Measurements from ENCODE around the gene NMRAL1.
A peak's percentile ranks its signal among the peaks of the same experiment; 100 is the strongest.

The NMRAL1 gene

DNA sequence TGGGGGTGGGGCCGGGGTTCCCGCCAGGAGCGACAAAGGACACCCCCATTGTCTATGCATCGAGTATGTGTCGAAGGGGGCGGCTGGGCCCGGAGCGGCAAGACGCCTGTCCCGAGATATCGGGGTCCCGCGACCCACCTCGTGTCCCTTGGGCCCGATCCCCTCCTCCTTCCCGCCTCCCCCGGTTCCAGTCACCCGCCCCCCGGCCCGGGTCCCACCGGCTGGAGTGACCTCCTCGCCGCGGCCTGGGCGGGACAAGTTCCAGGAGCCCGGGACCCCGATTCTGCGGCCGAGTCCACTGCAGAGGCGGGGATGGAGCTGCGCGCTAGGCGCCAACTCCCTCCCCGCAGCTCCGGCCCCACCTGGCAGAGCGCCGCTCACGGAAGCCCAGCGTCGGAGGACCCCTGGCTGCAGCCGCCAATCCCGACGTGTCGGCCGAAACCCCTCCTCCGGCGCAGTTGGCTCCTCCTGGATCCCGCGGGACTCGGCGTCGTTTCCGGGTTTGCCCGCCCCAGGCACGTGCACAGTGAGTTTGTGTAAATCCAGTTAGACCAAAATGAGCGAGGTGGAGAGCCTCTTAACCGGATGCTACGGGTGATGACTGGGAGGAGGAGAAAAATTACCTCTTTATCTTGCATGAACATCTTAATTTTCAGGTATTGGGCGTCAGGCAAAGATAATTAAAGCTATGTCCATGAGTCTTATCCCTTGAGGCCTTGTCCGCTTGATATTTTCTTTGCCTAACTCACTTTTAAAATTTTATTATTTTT, at the start of gene NMRAL1:
Gene NMRAL1 (minus strand): TSS at position 434 of the 770 bp plus-strand sequence. CDS start 493 bp downstream, outside the sequence.
- DNase-seq, result peak; percentile 82

DNA sequence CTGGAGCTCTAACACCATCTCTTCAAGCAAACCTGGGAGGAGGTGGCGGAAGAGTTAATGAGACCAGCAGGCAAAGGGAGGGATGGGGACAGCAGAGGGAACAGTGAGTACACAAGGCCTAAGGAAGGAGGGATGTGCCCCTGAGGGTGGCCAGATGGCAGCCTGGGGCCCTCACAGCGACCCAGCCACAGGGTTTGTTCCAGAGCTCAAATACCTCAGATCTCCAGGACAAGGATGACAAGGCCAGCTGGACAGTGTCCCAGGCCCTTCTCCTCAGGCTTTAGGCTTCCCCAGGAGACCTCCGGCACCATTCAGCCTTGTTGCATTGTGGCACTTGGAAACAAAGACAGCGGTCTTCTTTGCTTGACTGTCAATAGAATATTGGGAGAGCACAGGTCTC, 49.3 kb upstream of the NMRAL1 start:
- no peak for DNase-seq

DNA sequence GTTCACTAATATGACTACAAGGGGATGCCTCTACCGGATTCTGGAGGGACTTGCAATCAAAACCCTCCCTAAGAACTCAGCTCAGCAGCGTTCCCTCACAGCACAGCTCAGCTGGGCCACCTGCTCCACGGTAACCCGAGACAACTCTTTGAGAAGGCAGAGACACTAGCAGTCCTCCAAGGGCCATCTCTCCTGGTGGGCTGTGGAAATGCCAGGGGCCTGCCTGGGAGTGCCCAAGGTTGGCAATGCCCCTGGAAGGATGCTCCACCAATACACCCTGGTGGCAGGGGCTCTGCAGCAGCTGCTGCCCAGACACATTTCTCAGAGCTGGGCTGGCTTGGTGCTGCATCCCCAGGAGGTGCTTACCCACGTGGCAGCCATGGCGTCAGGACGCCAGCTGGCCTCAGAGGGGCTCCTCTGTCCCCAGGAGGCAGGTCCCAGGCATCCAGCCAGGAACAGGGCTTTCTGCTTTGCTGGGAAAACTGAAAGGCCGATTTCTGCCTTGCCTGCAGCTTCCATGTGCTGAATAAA, 47.7 kb upstream of the NMRAL1 start:
- DNase-seq, result no peak

DNA sequence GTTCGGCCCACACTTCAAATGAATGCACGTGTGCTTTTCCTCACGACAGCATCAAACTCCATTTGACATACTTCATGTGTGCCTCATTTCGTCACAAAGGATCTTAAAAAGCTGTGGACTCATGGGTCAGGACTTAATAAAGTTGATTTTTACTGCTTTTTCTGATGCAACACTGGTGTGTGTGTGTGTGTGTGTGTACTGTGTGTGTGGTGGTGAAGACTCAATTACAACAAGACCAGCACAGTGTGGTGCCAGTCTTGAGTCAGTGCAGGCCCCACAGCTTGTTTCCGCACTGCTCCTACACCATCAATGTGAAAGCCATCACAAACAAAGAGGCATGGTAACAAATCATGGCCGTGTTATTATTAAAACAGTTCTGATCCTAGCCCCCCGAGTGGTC, 46.5 kb upstream of the NMRAL1 start:
- DNase-seq, result no peak

DNA sequence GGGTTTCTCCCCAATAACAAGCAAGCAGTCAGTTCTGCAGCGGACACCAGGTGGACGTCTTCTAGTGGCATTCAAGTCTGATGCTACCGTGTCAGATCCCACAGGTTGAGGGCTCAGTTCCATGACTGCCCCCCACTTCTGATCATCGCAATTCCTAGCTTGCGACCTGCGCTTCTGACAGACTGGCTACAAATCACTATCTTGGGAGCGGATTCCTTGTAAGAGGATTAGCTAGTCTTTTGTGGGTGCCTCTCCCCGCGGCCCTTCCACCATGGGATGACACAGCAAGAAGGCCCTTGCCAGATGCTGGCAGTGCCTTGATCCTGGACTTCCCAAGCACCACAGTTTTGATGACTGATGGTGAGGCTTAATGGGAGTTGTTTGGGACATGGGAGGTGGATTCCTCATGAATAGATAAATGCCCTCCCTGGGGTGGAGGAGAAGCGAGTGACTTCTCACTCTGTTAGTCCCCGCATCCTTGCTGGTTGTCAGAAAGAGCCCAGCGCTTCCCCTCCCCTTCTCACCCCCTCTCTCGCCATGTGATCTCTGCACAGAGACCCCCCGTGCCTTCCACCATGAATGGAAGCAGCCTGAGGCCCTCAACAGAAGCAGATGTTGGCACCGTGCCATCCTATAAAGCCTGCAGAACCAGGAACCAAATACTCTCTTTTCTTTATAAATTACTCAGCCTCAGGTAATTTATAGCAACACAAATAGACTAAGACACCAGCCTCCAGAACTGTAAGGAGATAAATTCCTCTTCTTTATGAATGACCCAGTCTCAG, 45.0 kb upstream of the NMRAL1 start:
- no peak for DNase-seq

DNA sequence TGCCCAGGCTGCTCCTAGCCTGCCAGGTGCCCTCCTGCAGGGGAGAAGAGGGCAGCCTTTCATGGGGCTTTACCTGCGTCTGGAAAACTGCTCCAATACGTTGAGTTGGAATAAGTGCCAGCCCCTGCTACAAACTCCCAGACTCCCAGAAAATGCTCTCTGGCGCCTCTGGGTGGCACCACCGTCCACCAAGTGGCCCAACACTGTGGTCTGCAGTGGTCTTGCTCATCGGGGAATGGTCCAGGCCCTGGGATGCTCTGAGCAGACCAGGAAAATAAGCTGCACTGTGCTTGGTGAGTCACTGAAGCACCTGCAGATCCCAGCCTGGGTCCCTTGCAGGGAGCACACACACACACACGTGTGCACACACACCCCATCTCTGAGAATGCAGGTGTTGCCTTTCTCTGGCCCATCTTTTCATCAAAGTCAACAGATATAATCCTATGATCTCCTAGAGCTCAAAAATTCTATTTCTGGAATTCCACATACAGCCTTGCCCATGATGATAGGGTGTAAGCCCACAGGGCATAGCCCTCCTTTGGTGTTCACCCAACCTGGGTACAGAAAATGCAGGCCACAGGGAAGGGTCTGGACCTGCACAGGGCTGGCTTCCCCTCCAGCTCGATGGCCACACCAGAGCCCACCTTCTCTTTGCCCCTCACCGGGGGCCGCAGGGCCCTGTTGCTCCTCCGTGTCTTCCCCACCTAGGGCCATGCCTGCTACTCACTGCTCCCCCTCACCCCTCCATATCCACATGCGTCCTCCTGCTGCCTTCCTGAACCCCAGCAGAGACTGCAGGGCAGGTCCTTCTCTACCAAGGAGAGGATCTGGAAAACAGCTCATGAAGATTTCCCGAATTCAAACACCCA, 43.6 kb upstream of the NMRAL1 start:
- no peak for DNase-seq

DNA sequence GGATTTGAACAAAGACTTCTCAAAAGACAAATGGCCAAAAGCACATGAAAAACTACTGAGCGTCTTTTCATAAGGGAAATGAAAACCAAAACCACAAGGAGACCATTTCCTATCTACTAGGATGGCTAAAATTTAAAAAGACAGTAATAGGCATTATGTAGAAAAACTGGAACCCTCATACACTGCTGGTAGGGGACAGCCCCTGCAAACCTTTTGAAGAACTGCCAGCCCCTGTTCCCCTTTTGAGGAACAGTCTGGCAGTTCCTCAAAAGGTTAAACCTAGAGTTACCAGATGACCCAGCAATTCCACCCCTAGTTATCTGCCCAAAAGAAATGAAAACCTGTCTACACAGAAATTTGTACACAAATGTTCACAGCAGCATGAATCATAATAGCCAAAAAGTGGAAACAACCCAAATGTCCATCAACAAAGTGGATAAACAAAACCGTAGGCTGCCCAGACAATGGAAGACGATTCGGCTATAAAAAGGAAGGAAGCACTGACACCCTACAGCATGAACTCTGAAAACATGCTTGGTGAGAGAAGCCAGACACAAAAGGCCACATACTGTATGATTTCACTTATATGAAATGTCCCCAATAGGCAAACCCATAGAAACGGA, 41.3 kb upstream of the NMRAL1 start:
- DNase-seq, result no peak

DNA sequence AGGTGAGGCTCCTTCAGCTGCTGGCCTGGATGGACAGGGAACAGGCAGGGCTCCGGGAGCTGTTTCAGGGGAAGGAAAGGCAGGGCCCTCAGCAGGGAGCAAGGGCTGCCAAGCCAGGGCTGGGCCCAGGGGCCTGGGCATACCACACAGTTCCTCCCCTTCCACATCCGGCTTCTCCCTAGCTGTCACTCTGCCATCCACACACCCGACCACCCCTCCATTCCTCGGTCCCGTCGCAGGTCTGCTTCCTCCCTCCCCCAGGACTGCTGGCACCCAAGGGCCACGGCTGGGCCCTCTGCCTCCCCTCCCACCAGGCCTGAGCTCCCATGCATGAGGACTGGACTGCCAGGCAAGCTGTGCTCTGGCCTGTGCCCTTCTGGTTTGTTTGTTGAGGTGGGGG, 40.2 kb upstream of the NMRAL1 start:
- no peak for DNase-seq

DNA sequence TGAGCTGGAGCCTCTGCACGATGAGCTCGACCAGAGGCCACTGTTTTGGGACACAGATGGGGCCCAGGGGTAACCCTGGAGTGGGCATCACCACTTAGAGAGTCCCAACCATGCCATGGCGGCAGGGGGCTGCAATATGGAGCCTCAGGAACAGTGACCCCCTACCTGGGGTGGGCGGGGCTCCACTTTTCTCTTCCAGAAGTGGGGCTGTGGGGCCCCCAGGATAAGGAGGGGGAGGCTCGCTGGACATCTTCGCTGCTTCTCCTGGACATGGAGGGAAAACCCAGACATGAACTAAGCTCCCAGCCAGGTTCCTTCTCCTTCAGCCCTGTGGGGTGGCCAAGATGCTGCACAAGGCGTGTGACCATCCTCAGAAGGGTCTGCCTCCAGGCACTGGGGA, 39.5 kb upstream of the NMRAL1 start:
- DNase-seq, result no peak

DNA sequence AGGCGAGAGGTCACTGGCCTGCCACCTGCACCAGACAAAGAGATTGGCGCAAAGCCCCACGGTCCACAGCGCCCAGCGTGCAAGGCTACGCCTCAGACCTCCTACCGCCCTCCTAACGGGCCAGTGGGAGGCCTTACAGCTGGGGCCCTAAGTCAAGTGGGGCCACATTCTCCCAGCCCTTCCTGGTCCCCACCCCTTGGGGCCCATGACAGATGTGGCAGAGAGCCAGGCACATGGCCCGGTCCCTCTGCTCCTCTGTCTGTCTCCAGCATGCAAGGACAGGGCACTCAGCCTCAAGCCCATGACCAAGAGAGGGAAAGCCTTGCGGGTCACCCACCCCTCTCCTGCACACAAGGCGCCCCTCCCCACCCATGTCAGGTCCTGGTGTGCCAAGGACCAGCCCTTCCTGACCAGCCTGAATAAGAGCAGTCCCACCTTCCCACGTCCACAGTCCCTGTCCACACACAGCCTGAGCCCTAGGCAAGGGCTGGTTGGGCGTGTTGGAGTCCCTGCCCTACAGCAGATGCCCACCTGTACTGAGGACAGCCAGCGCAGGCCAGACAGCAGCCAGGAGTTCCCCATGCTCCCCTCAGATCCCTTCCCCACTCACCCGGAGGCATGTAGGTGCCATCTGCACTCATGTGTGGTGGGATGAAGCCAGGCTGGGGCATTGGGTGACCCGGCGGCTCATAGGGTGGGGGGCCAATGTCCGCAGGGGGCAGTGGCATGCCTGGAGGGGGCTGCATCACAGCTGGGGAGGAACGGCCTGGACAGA, 38.8 kb upstream of the NMRAL1 start:
- DNase-seq, result no peak

DNA sequence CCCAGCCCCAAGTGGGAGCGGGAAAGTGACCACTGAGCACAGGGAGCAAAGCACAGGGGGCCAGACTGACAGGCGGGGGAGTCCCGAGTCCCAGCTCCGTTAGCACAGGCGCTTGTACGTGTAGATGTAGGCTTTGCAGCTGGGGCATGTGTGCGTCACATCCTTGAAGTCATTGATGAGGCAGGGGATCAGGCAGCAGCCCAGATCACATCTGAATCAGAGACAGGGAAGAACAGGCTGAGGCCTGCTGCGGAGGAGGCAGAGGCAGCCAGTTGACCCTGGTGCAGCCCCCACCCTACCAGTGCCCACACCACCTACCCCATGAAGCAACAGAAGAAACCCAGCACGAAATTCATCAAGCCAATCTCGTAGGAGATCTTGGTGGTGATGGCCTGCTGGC, 38.0 kb upstream of the NMRAL1 start:
- DNase-seq, result no peak

DNA sequence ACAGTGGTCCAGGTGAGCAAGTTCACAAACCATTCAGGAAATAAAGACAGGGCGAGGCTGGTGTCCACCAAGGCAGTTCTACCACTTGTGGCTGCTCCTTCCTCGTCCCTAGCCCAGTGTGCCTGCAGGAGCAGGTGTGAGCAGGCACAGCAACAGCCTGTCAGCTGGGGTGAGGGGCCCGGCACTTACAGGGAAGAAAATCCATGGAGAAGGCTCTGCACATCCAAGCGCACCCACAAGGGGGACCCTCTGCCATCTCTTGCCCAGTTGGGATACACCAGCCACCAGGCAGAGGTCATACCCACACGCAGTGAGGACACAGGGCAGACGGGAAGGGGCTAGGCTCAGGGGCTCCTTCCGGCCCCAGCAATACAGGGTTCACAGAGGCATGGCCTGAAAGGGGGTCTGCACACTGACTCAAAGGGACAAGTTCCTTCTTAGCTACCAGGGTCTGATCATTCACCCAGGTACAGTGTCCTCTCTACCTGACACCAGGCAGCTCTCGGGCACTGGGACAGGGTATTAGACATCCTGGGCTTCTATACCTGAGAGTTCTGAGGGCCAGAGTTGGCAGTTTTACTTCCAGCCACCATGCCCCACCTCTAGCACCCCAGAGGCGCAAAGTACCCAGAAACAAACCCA, 37.1 kb upstream of the NMRAL1 start:
- no peak for DNase-seq

DNA sequence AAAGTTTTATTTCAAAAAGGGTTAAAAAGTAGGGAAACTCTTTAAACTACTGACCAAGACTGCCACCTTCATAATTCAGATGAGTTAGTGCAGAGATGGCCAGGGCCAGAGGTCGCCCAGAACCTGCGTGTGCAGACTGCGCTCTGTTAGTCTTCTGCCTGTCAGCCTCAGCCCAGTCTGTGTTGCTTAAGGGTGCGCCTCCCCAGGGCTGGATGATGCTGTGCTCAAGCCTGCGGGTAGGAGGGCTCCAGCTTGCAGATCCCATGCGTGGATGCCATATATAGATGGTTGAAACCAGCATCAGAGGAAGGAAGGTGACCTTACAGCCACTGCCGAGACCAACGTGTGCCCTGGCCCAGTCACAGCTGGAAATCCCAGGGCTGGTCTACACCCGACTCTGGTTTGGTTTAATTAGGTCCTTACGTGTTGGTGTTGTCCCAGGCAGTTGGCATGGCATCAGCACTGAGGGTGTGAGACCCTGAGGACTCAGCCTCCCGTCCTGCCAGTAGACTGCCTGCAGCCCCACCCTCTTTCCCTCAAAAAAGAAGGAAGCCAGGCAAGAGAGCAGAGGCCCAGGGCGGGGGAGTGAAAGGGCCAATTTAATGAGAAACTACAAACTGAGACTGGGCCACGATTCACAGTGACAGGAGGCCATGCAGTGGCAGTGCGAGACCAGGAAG, 36.5 kb upstream of the NMRAL1 start:
- no peak for DNase-seq

DNA sequence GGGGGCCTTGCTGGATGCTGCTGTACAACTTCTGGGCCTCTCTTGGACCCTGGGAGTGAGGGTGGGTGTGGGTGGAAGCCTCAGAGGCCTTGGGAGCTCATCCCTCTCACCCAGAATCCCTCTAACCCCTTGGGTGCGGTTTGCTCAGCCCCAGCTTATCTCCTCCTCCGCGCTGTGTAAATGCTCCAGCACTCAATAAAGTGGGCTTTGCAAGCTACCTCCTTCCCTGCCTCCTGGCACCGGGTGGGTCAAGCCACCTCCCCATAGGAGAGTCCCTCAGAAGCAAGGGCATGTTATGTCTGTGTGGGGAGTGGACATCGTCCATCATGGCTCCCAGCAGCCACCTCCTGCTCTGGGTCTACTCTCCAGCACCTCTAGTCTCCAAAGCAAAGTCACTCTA, 35.7 kb upstream of the NMRAL1 start:
- no peak for DNase-seq

DNA sequence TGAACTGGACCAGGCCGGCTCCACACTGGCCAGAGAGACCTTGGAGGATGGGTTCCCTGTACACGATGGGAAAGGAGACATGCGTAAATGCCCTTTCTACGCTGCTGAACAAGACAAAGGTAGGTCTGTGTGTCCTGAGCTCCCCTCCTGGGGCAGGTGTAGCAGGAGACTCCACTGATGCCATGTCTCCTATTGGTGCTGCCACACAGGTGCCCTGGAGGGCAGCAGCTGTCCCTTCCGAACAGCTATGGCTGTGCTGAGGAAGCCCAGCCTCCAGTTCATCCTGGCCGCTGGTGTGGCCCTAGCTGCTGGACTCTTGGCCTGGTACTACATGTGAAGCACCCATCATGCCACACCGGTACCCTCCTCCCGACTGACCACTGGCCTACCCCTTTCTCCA, 35.0 kb upstream of the NMRAL1 start:
- DNase-seq, result no peak

DNA sequence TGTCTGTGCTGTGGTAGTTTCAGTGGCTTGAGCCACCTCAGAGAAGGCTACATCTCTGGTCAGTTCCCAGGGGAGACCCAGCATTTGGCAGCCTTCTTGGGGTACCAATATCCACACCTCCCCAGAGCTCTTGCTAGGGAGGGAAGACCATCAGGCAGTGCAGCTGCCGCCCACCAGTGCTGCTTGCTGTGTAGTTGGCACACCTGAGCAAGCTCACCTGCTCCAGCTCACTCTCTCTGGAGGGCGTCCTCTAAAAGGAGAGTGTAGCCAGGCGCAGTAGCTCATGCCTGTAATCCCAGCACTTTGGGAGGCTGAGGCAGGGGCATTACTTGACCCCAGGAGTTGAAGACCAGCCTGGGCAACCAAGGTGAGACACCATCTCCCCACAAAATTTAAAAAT, 34.4 kb upstream of the NMRAL1 start:
- no peak for DNase-seq

DNA sequence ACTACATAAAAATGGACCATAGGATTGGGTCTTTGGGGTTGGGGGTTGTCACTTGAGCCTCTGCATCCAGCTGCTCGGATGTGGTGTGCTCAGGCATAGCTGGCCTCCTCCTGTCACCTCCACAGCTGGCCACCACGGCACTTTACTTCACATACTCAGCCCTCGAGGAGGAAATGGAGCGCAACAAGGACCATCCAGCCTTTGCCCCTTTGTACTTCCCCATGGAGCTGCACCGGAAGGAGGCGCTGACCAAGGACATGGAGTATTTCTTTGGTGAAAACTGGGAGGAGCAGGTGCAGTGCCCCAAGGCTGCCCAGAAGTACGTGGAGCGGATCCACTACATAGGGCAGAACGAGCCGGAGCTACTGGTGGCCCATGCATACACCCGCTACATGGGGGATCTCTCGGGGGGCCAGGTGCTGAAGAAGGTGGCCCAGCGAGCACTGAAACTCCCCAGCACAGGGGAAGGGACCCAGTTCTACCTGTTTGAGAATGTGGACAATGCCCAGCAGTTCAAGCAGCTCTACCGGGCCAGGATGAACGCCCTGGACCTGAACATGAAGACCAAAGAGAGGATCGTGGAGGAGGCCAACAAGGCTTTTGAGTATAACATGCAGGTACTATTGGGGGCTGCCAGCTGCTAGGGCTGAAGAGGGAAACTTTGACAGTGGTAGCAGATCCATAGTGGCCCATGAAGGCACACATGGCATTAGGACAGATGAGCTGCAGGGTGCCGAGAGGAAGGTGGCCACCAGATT, 33.3 kb upstream of the NMRAL1 start:
- no peak for DNase-seq

DNA sequence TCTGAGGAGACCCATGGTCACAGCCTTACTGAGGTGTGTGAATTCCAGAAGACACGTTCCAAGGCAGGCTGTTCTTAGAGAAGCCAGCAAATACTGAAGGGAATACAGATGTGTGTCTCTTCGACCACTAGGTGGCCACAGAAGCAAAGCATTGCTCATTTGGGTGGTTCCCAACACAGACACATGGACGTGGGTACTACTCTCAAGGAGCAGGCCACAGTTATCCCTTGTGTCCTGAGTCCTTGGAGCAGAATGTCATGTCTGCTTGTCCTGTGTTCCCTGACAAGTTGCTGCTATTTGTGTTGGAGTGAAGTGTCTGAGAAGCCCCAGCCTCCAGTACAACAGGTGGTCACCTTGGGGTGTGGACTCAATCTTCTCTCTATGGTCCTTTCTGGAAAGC, 32.0 kb upstream of the NMRAL1 start:
- peak; percentile 53 for DNase-seq

DNA sequence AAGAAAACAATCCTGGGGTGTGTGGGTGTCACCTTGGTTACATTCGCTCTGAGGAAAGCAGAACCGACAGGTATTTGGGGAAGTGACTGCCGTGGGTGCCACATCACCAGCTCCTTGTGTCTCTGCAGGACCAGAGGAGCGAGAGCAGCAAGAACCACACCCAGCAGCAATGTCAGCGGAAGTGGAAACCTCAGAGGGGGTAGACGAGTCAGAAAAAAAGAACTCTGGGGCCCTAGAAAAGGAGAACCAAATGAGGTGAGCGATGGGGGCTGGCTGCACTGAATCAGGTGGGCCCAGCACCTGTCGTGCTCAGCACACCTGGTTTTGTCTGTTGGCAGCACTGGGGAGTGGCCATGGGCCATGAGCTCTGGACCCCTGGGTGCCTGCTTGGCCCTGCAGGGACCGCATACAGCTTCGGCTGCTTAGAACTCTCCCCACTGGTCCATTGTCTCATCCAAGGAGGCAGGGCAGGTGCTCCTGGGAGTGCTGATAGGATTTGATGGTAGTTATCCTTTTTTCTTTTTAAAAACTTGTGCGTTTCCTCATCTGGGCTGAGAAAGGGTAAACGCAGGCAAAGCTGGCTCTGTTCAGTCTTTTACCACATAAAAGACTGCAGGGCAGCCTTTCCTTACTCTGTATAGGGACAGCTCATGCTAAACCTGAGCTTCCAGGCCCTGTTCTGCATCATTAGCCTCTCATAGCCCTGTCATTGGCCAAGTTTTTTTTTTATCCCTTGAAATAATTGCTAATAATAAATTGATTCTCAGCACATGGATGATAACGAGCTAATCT, 31.1 kb upstream of the NMRAL1 start:
- peak; percentile 75 for DNase-seq

All from activated gamma-delta T cell treated with Interleukin-2 at 50 U/mL for 16 hours (primary cell).